Karpas-422 (cell line): ENCODE results near the gene TCF20. TPM values are rescaled to one million over a fixed set of nuclear protein-coding genes. Genes with fewer than 3 reads are reported as not detected.

ENCODE experiments used
- DNase-seq: peaks from one replicate; pipeline ENCODE4 v3.0.0-alpha.2; 2015
- H2AFZ ChIP-seq: fragments of 200-600 bp; sonication (generic); 2 replicates; pipeline ENCODE4 v1.6.1; 2014; ENCODE audit warnings: antibody characterized with exemption, low read length, mixed read lengths
- H3K27ac ChIP-seq: fragments of 200-600 bp; sonication (generic); 2 replicates; pipeline ENCODE4 v1.5.1; 2014; ENCODE audit warnings: mild to moderate bottlenecking, low read length, moderate library complexity
- H3K27me3 ChIP-seq: fragments of 200-600 bp; sonication (generic); 2 replicates; pipeline ENCODE4 v1.6.1; 2014; ENCODE audit warnings: low read length, mixed read lengths
- H3K36me3 ChIP-seq: fragments of 200-600 bp; sonication (generic); 2 replicates; pipeline ENCODE4 v1.6.1; 2014; ENCODE audit warnings: low read length, mixed read lengths; ENCODE audit not compliant: insufficient read depth
- H3K4me1 ChIP-seq: fragments of 200-600 bp; sonication (generic); 2 replicates; pipeline ENCODE4 v1.6.1; 2014; ENCODE audit warnings: mild to moderate bottlenecking, low read length, mixed read lengths
- H3K4me2 ChIP-seq: fragments of 200-600 bp; sonication (generic); 2 replicates; pipeline ENCODE4 v1.6.1; 2014; ENCODE audit warnings: low read length, low read depth, mild to moderate bottlenecking; ENCODE audit not compliant: poor library complexity, severe bottlenecking
- H3K4me3 ChIP-seq: fragments of 200-600 bp; sonication (generic); 2 replicates; pipeline ENCODE4 v1.5.1; 2014; ENCODE audit warnings: mild to moderate bottlenecking, antibody characterized with exemption, low read length, mixed read lengths
- H3K79me2 ChIP-seq: fragments of 200-600 bp; sonication (generic); 2 replicates; pipeline ENCODE4 v1.6.1; 2014; ENCODE audit warnings: mild to moderate bottlenecking, low read length, mixed read lengths
- H3K9ac ChIP-seq: fragments of 200-600 bp; sonication (generic); 2 replicates; pipeline ENCODE4 v1.6.0; 2014; ENCODE audit warnings: low read length
- H3K9me2 ChIP-seq: fragments of 200-600 bp; sonication (generic), shearing (Covaris generic); replicated peaks from 2 replicates; pipeline ENCODE4 v1.6.0; 2014; ENCODE audit warnings: mild to moderate bottlenecking, low read length, moderate library complexity; ENCODE audit not compliant: insufficient read depth
- H3K9me3 ChIP-seq: fragments of 300-700, 200-600 bp; sonication (generic); 2 replicates; pipeline ENCODE4 v1.6.1; 2014; ENCODE audit warnings: low read length, mixed read lengths
- H4K20me1 ChIP-seq: fragments of 200-600 bp; sonication (generic); 2 replicates; pipeline ENCODE4 v1.6.1; 2014; ENCODE audit warnings: mild to moderate bottlenecking, antibody characterized with exemption, low read length, low read depth; ENCODE audit not compliant: insufficient read depth
- total RNA-seq: library from RNA; depleted of rRNA; stranded (reverse); fragments of >200 nt; shearing (Covaris generic); gene quantifications from 2 replicates; pipeline ENCODE4 v1.2.3, GENCODE V29; 2014; ENCODE audit warnings: low replicate concordance

Gene TCF20
- total RNA-seq, 1 experiment from 2014 or later: 38.1 TPM

DNA sequence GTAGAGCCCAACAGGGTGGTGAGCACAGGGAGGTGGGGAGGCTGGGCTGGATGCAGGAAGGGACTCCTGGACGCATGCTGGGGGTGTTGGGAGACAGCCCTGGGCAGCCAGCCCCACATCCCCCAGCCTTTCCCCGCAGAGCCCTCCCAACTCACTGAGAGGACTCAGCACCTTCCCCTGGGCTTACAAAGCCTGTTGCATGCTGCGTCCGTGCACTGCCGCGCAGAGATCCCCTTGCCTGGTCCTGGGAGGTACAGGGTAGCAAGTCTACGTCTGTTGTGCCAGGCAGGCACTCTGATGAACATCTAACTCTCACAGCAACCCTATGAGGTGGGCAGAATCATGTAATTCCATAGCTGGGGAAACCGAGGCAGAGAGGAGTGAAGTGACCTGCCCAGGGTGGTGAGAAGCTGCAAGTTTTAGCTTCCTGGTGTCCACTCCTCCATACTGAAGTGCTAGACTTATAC is 33.9 kb upstream of the TCF20 start:
- Histone ChIP-seq H3K9me2 (no peaks in the 10 kb centered on the region), H4K20me1 (no peaks in the 10 kb centered on the region), H3K36me3 (no peaks in the 10 kb centered on the region), H3K4me2 (peak overlapping the region; percentile 30), H3K27me3 (no peaks in the 10 kb centered on the region), H2AFZ (no peak overlapping the region), H3K27ac (no peak overlapping the region), H3K4me1 (peaks cover 64% of the 10 kb centered on the region), H3K79me2 (0 out of 2 replicates have a peak, but pooled peaks cover 2% of the 10 kb centered on the region), H3K9ac (peak overlapping the region; percentile 13; the same call in 1 of the 2 replicates), H3K9me3 (no peaks in the 10 kb centered on the region), H3K4me3 (no peak overlapping the region)
- DNase-seq: no peak

- H3K9me3 ChIP-seq: no peaks in the 10 kb centered on the region
- peak overlapping the region; percentile 30 for H3K4me2 ChIP-seq
- peaks cover 64% of the 10 kb centered on the region for H3K4me1 ChIP-seq
- no peak overlapping the region for H3K4me3 ChIP-seq
- no peaks in the 10 kb centered on the region for H3K9me2 ChIP-seq
- no peak for DNase-seq
- no peaks in the 10 kb centered on the region for H3K36me3 ChIP-seq
- H3K9ac ChIP-seq: no peak overlapping the region
- H2AFZ ChIP-seq: no peak overlapping the region
- no peaks in the 10 kb centered on the region for H4K20me1 ChIP-seq
- no peaks in the 10 kb centered on the region for H3K27me3 ChIP-seq
- no peak overlapping the region for H3K27ac ChIP-seq
- 0 out of 2 replicates have a peak, but pooled peaks cover 3% of the 10 kb centered on the region for H3K79me2 ChIP-seq
Observed at GRCh38 chr22:42303396-42304323, 33.2 kb upstream of the TCF20 start.

GRCh38 chr22:42301742-42302102 is 31.3 kb upstream of the TCF20 start:
- Histone ChIP-seq H4K20me1 (no peaks in the 10 kb centered on the region), H3K9me2 (no peaks in the 10 kb centered on the region), H3K4me3 (no peak overlapping the region), H3K4me2 (peak overlapping the region; percentile 99), H3K9me3 (no peaks in the 10 kb centered on the region), H3K79me2 (0 out of 2 replicates have a peak, but pooled peaks cover 3% of the 10 kb centered on the region), H3K4me1 (peaks cover 75% of the 10 kb centered on the region), H3K9ac (no peak overlapping the region), H2AFZ (no peak overlapping the region), H3K27me3 (no peaks in the 10 kb centered on the region), H3K36me3 (no peaks in the 10 kb centered on the region), H3K27ac (no peak overlapping the region)
- DNase-seq: no peak

GRCh38 chr22:42301077-42301741 is 30.8 kb upstream of the TCF20 start:
- no peaks in the 10 kb centered on the region for H3K27me3 ChIP-seq
- H3K9me3 ChIP-seq: no peaks in the 10 kb centered on the region
- no peak for DNase-seq
- H2AFZ ChIP-seq: no peak overlapping the region
- peak overlapping the region; percentile 96 for H3K27ac ChIP-seq
- no peaks in the 10 kb centered on the region for H3K9me2 ChIP-seq
- H3K9ac ChIP-seq: peak overlapping the region; percentile 93
- H4K20me1 ChIP-seq: no peaks in the 10 kb centered on the region
- peak overlapping the region; percentile 99 for H3K4me2 ChIP-seq
- peak overlapping the region; percentile 77; the same call in 1 of the 2 replicates for H3K4me3 ChIP-seq
- H3K79me2 ChIP-seq: 0 out of 2 replicates have a peak, but pooled peaks cover 3% of the 10 kb centered on the region
- H3K36me3 ChIP-seq: no peaks in the 10 kb centered on the region
- peaks cover 80% of the 10 kb centered on the region for H3K4me1 ChIP-seq

GRCh38 chr22:42300259-42301076 is 30.0 kb upstream of the TCF20 start:
- no peaks in the 10 kb centered on the region for H3K27me3 ChIP-seq
- H3K79me2 ChIP-seq: 0 out of 2 replicates have a peak, but pooled peaks cover 3% of the 10 kb centered on the region
- H3K9me2 ChIP-seq: no peaks in the 10 kb centered on the region
- no peaks in the 10 kb centered on the region for H4K20me1 ChIP-seq
- H3K27ac ChIP-seq: peak overlapping the region; percentile 96
- H2AFZ ChIP-seq: peak overlapping the region; percentile 69; the same call in 1 of the 2 replicates
- peaks cover 88% of the 10 kb centered on the region for H3K4me1 ChIP-seq
- no peaks in the 10 kb centered on the region for H3K36me3 ChIP-seq
- peak overlapping the region; percentile 77 for H3K4me3 ChIP-seq
- H3K4me2 ChIP-seq: peak overlapping the region; percentile 99
- DNase-seq: peak; percentile 95
- no peaks in the 10 kb centered on the region for H3K9me3 ChIP-seq
- peak overlapping the region; percentile 93 for H3K9ac ChIP-seq

GRCh38 chr22:42299586-42300258 is 29.3 kb upstream of the TCF20 start:
- Histone ChIP-seq H3K27ac (peak overlapping the region; percentile 96), H4K20me1 (0 out of 2 replicates have a peak, but pooled peaks cover 3% of the 10 kb centered on the region), H3K79me2 (0 out of 2 replicates have a peak, but pooled peaks cover 3% of the 10 kb centered on the region), H3K9me2 (no peaks in the 10 kb centered on the region), H3K27me3 (no peaks in the 10 kb centered on the region), H3K4me2 (peak overlapping the region; percentile 99), H3K36me3 (no peaks in the 10 kb centered on the region), H3K4me1 (peaks cover 86% of the 10 kb centered on the region), H3K9me3 (no peaks in the 10 kb centered on the region), H2AFZ (peak overlapping the region; percentile 69; the same call in 1 of the 2 replicates), H3K9ac (peak overlapping the region; percentile 93), H3K4me3 (peak overlapping the region; percentile 77)
- peak; percentile 80 for DNase-seq

DNA sequence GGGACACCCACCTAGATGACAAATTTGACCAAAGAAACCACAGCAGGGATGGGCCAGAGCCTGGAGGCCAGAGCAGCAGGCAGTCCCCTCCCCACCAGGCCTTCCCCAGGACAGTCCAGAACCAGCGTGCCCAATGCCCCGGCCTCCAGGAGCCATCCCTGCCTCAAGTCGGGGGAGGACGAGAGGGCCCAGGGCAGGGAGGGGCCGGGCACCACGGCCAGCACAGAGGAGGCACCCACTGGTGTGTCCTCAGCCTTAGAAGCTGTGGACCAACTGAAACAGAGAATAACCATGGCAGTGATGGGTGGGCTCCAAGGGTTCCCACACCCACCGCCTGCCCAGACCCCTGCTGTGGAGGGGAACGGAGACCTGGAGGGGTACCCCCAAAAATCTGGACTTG is 28.3 kb upstream of the TCF20 start:
- peaks cover 84% of the 10 kb centered on the region for H3K4me1 ChIP-seq
- no peaks in the 10 kb centered on the region for H3K9me2 ChIP-seq
- H3K79me2 ChIP-seq: 0 out of 2 replicates have a peak, but pooled peaks cover 3% of the 10 kb centered on the region
- peaks cover 10% of the 10 kb centered on the region; the same call in 1 of the 2 replicates for H4K20me1 ChIP-seq
- H3K27ac ChIP-seq: peak overlapping the region; percentile 96
- peak overlapping the region; percentile 93 for H3K9ac ChIP-seq
- no peak for DNase-seq
- no peaks in the 10 kb centered on the region for H3K27me3 ChIP-seq
- peak overlapping the region; percentile 77 for H3K4me3 ChIP-seq
- peak overlapping the region; percentile 99 for H3K4me2 ChIP-seq
- H3K36me3 ChIP-seq: no peaks in the 10 kb centered on the region
- no peaks in the 10 kb centered on the region for H3K9me3 ChIP-seq
- H2AFZ ChIP-seq: no peak overlapping the region
